Large intestine (tissue), 3 donors: Measurements from ENCODE around the gene SH3RF2. TPM values are rescaled to one million over a fixed set of nuclear protein-coding genes. Genes with fewer than 3 reads are reported as not detected.
"Not testable (repeated sequence)": the region's sequence is repeated elsewhere in the genome, so short reads cannot be mapped to it uniquely, and the experiment has no call there.

Source experiments
- DNase-seq, 2 donors: peaks; one replicate each; pipeline versions ENCODE4 v3.0.0 to v3.0.0-alpha.2; 2013
- H3K27ac ChIP-seq: one replicate; pipeline ENCODE4 v1.5.1; 2013; ENCODE audit warnings: low read length
- H3K27me3 ChIP-seq: 2 replicates; pipeline ENCODE4 v1.6.1; 2013; ENCODE audit warnings: low read length; ENCODE audit not compliant: control insufficient read depth, insufficient read depth
- H3K36me3 ChIP-seq: 2 replicates; pipeline ENCODE4 v1.6.1; 2013; ENCODE audit warnings: low read length; ENCODE audit not compliant: control insufficient read depth, insufficient read depth
- H3K4me1 ChIP-seq: one replicate; pipeline ENCODE4 v1.6.1; 2013; ENCODE audit warnings: low read length; ENCODE audit not compliant: control insufficient read depth, insufficient read depth
- H3K4me3 ChIP-seq: one replicate; pipeline ENCODE4 v1.5.1; 2013; ENCODE audit warnings: low read length
- H3K9me3 ChIP-seq: one replicate; pipeline ENCODE4 v1.6.1; 2013; ENCODE audit warnings: mild to moderate bottlenecking, low read depth, low read length, moderate library complexity; ENCODE audit not compliant: control insufficient read depth
- WGBS: methylation state at CpG from one replicate; pipeline ENCODE4 v1.1.5; 2013; ENCODE audit warnings: low lambda C conversion rate; ENCODE audit not compliant: insufficient coverage; 5-methylcytosine and 5-hydroxymethylcytosine counted together
- polyA plus RNA-seq: library from polyadenylated mRNA; unstranded; fragments of 120-200 nt; gene quantifications from one replicate; pipeline ENCODE4 v1.2.1, GENCODE V29; 2013

SH3RF2 gene
- polyA plus RNA-seq, 1 donor: 31.9 TPM

- H3K27ac ChIP-seq: no peak overlapping the region
- no peaks in the 10 kb centered on the region for H3K27me3 ChIP-seq
- no CpG with 5 or more reads among the region's 3 CpGs for WGBS
- no peaks in the 10 kb centered on the region for H3K36me3 ChIP-seq
- no peak for DNase-seq
- H3K9me3 ChIP-seq: no peaks in the 10 kb centered on the region
- H3K4me3 ChIP-seq: no peak overlapping the region
- H3K4me1 ChIP-seq: no peaks in the 10 kb centered on the region
These were observed 155.5 kb downstream of the SH3RF2 start for GRCh38 chr5:146091881-146092280.

GRCh38 chr5:146098047-146098446 lies 161.7 kb downstream of the SH3RF2 start:
- Histone ChIP-seq H3K9me3 (no peaks in the 10 kb centered on the region), H3K36me3 (no peaks in the 10 kb centered on the region), H3K4me1 (no peaks in the 10 kb centered on the region), H3K27ac (no peak overlapping the region), H3K27me3 (no peaks in the 10 kb centered on the region), H3K4me3 (no peak overlapping the region)
- no CpG with 5 or more reads among the region's 6 CpGs for WGBS
- DNase-seq: no peak

- no peaks in the 10 kb centered on the region for H3K27me3 ChIP-seq
- H3K4me3 ChIP-seq: no peak overlapping the region
- DNase-seq: no peak
- no peaks in the 10 kb centered on the region for H3K36me3 ChIP-seq
- no peak overlapping the region for H3K27ac ChIP-seq
- no CpG with 5 or more reads among the region's 2 CpGs for WGBS
- no peaks in the 10 kb centered on the region for H3K9me3 ChIP-seq
- no peaks in the 10 kb centered on the region for H3K4me1 ChIP-seq
These were observed 165.3 kb downstream of the SH3RF2 start for GRCh38 chr5:146101646-146102045.

GRCh38 chr5:146103594-146103993 lies 167.2 kb downstream of the SH3RF2 start:
- peak in 1 of 2 donors; percentile 12 for DNase-seq
- H3K36me3 ChIP-seq: no peaks in the 10 kb centered on the region
- no peaks in the 10 kb centered on the region for H3K27me3 ChIP-seq

GRCh38 chr5:146105477-146105876 lies 169.1 kb downstream of the SH3RF2 start, which contains the start of gene PLAC8L1:
PLAC8L1 (minus strand) TSS chr5:146105577; CDS start chr5:146104311, 1,266 bp downstream.
- H3K9me3 ChIP-seq: no peaks in the 10 kb centered on the region
- 100% methylated on average over 1 of the region's 2 CpGs for WGBS
- H3K27me3 ChIP-seq: no peaks in the 10 kb centered on the region
- DNase-seq: no peak
- H3K36me3 ChIP-seq: no peaks in the 10 kb centered on the region
- H3K4me1 ChIP-seq: no peaks in the 10 kb centered on the region
- H3K4me3 ChIP-seq: no peak within 1 kb of the TSS
- H3K27ac ChIP-seq: no peak within 1 kb of the TSS

More at GRCh38 chr5:146103594-146103993, 167.2 kb downstream of the SH3RF2 start:
- no peaks in the 10 kb centered on the region for H3K4me1 ChIP-seq
- no peak overlapping the region for H3K4me3 ChIP-seq
- H3K9me3 ChIP-seq: no peaks in the 10 kb centered on the region
- WGBS: 33% methylated on average over 1 of the region's 1 CpG
- H3K27ac ChIP-seq: no peak overlapping the region

- H3K9me3 ChIP-seq: no peaks in the 10 kb centered on the region
- no peaks in the 10 kb centered on the region for H3K4me1 ChIP-seq
- DNase-seq: no peak
- H3K27me3 ChIP-seq: no peaks in the 10 kb centered on the region
- H3K4me3 ChIP-seq: no peak overlapping the region
- H3K36me3 ChIP-seq: peaks cover 4% of the 10 kb centered on the region
- no CpG with 5 or more reads among the region's 1 CpG for WGBS
- no peak overlapping the region for H3K27ac ChIP-seq
These were observed 171.5 kb downstream of the SH3RF2 start for GRCh38 chr5:146107901-146108300.

GRCh38 chr5:146108870-146109269 lies 172.5 kb downstream of the SH3RF2 start:
- not testable (repeated sequence) for H3K36me3 ChIP-seq, DNase-seq, H3K4me1 ChIP-seq, H3K4me3 ChIP-seq, H3K27me3 ChIP-seq, H3K27ac ChIP-seq, H3K9me3 ChIP-seq
- 92% methylated on average over 2 of the region's 2 CpGs for WGBS

- no peak overlapping the region for H3K27ac ChIP-seq
- H3K36me3 ChIP-seq: peaks cover 9% of the 10 kb centered on the region
- no peaks in the 10 kb centered on the region for H3K4me1 ChIP-seq
- no peaks in the 10 kb centered on the region for H3K9me3 ChIP-seq
- no peak overlapping the region for H3K4me3 ChIP-seq
- no peaks in the 10 kb centered on the region for H3K27me3 ChIP-seq
- WGBS: no CpG with 5 or more reads among the region's 1 CpG
- DNase-seq: no peak
These were observed 173.0 kb downstream of the SH3RF2 start for GRCh38 chr5:146109379-146109778.

- DNase-seq: no peak
- Histone ChIP-seq H3K27ac (no peak overlapping the region), H3K4me1 (no peaks in the 10 kb centered on the region), H3K36me3 (peaks cover 12% of the 10 kb centered on the region), H3K9me3 (no peaks in the 10 kb centered on the region), H3K4me3 (no peak overlapping the region), H3K27me3 (no peaks in the 10 kb centered on the region)
- WGBS: no CpG with 5 or more reads among the region's 1 CpG
These were observed 175.0 kb downstream of the SH3RF2 start for GRCh38 chr5:146111409-146111808.

- no peaks in the 10 kb centered on the region for H3K9me3 ChIP-seq
- DNase-seq: no peak
- peaks cover 14% of the 10 kb centered on the region for H3K36me3 ChIP-seq
- H3K27ac ChIP-seq: no peak overlapping the region
- H3K4me3 ChIP-seq: no peak overlapping the region
- no peaks in the 10 kb centered on the region for H3K4me1 ChIP-seq
- no CpG with 5 or more reads among the region's 5 CpGs for WGBS
- no peaks in the 10 kb centered on the region for H3K27me3 ChIP-seq
These were observed 176.1 kb downstream of the SH3RF2 start for GRCh38 chr5:146112476-146112875.
